GM23248 (cell line): ENCODE data around the gene SGMS1.

ENCODE experiments used
- EZH2 ChIP-seq: fragments of 200-600 bp; sonication (generic); IDR thresholded peaks from 2 replicates; pipeline ENCODE4 v1.6.1; 2018; ENCODE audit warnings: antibody characterized with exemption, mild to moderate bottlenecking; ENCODE audit not compliant: insufficient read depth, poor library complexity, severe bottlenecking
- EZH2phosphoT487 ChIP-seq: fragments of 200-600 bp; sonication (generic); IDR thresholded peaks from 2 replicates; pipeline ENCODE4 v1.6.1; 2018; ENCODE audit warnings: antibody characterized with exemption, moderate library complexity, mild to moderate bottlenecking, low read depth; ENCODE audit not compliant: insufficient read depth

DNA sequence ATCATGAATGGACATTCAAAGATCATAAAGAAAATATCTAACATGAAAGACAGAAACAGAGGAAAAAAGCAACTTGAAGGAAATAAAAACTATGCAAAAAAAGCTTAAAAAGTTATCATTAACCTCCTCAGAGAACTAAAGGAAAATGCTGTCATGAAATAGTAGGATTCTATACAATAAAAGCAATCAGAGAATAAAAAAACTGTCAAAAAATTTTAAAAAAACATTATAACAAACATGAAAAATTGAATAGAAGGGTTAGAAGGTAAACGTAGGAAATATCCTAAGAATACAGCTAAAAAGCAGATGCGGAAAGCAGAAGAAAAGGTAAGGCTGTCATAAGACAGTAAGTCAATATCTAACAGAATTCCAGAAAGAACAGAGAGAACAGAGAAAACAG, 44.8 kb downstream of the SGMS1 start:
- TF ChIP-seq EZH2 (no peak), EZH2phosphoT487 (no peak)
